NOMO-1 treated with DMSO at 0.1 percent for 48 hours (cell line): Measurements from ENCODE around the gene RRAD.
A peak's percentile ranks its signal among the peaks of the same experiment; 100 is the strongest.

Source experiments
- DNase-seq: peaks from one replicate; lab custom pipeline; 2025; ENCODE audit not compliant: unreplicated experiment; lab: John Stamatoyannopoulos, UW

The RRAD gene

DNA sequence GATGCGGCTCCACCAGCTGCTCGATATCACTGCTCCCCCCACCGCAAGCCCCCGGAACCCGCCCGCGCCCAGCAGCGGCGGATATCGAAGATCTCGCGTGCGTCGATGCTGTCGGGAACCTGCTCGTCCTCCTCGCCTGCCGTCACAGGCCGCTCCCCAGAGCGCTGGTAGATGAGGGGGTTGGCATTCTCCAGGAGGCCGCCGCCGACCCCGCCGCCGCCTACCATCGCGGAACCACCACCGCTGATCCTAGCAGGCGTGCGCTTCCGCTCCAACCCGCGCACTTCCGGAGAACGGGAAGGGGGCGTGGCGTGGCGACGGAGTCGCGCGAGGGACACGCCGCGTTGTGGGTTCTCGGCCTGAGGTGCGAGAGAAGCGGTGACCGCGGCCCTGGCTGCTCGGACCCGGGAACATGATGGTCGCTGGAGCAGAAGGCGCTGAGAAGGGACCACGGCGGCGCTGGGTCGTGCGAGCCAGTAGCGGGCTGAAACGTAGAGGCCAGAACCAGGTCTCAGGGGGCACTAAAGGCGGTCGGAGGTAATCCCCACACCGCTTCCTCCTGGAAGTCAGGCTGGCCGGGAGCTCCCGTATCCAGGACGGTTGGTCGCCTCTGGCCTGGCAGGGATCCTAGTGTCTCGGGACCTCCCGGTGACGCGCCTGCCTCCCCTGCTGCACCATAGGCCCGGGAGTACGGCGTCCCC lies 9.0 kb upstream of the RRAD start, which contains the start of gene CIAO2B:
TSS of gene CIAO2B (minus strand) at position 265 of the 701 bp plus-strand sequence. CDS start at position 227, 38 bp downstream.
- DNase-seq: peak; percentile 75

- no peak for DNase-seq
Observed at GRCh38 chr16:66933776-66934137, 8.4 kb upstream of the RRAD start.

- no peak for DNase-seq
Observed at GRCh38 chr16:66932076-66932475, 6.7 kb upstream of the RRAD start.

DNA sequence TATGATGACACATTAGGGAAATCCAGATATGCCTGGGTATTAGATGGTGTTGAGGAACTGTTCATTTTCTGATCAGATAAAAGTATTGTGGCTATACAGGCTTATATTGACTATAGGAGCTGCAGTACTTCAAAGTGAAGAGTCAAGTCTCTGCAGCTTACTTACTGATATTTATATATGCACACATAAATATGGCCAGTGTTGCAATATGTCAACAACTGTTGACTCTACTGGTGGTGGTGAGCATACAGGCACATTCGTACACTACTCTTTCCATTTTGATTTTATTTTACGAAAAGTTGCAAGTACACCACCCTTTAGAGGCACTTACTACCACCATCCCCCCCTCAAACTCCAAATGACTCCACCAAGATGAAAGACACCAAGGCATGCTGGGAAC lies 6.3 kb upstream of the RRAD start:
- no peak for DNase-seq

GRCh38 chr16:66930189-66930588 lies 4.9 kb upstream of the RRAD start:
- DNase-seq: no peak

- no peak for DNase-seq
Observed at GRCh38 chr16:66928702-66929388, 3.5 kb upstream of the RRAD start.

DNA sequence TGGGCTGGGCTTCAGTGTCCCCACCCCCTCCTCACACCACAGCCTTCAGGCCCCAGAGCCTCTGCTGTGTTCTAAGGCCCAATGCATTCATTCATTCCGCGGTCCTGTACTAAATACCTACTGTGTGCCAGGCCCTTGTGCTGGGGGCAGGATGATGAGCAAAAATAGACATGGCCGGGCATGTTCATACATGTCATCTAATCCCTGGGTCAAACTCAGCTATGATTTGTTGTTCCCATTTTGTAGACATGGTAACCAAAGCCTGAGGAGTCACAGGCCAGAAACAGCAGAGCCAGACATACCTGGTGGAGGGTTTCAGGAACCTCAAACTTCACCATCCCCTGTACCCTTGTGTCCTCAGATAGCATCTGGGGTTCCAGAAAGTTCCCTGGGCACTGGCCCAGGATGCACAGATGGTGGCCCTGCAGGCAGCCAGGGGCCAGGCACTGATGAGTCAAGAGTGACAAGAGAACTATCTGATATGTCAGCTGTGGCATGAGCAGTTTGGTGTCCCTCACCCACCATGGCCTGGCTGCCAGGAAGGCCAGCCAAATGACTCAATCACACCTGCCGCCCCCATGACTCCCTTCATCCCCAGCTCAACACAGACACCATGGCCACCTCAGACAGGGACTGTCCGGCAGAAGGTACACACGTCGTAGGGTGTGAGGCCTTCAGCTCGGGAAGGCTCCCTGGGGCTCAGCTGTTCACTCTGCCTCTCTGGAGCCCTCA lies 2.7 kb upstream of the RRAD start:
- DNase-seq: no peak

DNA sequence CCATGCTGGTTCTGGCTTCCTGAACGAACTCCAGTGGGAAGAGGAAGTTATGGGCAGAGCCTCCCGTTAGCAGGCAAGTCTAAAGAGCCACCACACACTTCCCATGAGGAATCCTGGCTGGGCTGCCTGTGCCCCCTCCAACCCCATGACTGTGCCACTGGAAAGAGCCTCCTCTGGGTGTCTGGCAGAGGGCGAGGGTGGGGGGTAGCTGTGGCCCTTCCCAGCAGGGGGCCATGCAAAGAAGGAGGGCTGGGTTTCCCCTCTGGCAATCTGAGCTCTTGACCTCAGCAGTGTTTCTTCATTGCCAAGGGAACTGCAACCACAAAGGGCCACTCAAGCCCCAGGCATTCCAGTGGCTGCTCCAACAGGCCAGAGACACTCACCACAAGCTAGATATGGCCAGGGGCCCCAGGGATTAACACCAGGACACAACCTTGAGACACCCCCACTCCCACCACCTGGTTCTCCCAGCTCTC lies 1.7 kb upstream of the RRAD start:
- no peak for DNase-seq

DNA sequence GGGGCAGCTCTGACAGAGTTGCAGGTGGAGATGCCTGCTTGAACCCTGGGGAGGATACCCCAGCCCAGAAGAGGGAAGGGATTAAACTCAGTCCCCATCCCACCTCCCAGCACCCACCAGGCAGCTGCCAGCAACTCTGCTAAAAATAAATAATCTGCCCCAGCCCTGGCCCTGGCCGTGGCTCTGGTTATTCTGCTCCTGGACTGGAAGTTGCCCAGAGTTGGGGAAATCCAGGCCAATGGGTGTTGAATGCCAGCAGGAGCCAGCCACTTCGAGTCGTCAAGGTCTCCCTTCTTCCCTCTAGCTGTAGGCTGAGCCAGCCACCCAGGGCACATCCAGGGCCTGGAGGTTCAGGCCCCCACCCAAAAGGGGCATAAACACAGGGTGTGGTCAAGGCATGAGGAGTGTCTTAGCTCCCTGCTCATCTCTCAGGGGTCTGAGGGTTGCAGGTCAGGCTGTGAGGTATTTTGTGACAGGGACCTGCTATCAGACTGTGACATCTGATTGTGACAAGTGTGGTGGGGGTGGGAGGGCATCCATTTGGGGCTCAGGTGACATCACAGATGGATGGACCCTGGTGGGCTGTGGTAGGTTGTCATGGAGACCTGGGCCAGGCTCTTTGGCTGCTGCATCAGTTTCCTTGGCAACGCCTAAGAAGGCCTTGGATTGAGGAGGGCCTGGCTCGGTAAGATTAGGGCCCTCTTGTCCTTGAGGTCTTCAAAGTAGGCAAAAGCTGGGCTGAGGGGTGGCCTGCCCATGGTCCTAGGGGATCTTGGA lies 1.0 kb upstream of the RRAD start:
- no peak for DNase-seq

DNA sequence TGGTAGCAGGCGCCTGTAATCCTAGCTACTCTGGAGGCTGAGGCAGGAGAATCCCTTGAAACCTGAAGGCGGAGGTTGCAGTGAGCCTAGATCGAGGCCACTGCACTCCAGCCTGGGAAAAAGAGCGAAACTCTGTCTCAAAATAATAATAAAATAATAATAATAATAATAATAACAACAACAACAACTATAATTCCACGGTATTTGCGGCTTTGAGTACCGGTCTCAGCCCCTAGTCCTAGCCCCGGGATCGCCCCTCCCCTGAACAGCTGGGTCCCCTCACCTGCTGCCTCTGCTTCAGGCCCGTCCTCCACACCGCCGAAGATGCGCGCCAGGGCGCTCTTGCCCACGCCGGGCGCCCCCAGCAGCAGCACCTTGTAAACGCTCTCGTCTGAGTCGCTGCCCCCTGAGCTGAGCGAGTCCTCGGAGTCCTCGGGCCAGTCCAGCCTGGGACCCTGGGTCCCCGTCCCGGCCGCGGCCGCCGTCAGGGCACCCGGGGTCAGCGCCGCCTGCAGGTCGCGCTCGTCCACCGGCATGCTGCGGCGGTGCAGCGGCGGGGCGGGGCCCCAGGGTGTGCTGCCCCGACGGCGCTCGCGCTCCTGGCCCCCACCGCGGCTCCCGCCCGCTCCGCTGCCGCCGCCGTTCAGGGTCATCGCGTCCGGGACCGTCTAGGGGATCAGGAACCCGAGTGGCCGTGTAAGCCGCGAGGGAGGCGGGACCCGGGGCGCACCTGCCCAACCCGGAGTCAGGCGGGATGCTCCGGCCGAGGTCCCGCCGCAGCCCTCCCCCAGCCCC lies 611 bp downstream of the RRAD start:
- DNase-seq: peak; percentile 22

GRCh38 chr16:66923866-66924265 lies 1.5 kb downstream of the RRAD start:
- DNase-seq: no peak

DNA sequence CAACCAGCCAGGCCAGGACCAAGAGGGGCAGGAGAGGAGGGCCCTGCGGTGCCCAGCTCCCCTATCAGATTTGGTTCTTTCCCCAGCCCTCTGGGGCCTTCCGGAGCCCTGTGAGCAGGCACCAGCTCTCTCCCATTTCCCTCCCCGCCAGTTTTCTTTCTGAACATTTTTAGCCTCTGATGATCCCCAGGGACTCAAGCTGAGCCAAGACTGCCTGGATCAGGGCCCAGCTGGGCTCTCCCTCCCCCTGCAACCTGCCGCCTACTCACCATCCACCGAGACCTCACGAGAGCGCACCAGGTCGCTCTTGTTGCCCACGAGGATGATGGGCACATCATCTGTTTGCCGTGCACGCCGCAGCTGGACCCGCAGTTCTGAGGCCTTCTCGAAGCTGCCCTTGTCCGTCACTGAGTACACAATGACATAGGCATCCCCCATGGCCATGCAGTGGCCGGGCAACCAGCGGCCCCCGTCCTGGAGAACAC lies 2.0 kb downstream of the RRAD start:
- DNase-seq: no peak

GRCh38 chr16:66921729-66922450 lies 3.4 kb downstream of the RRAD start:
- no peak for DNase-seq

- no peak for DNase-seq
Observed at GRCh38 chr16:66920924-66921680, 4.2 kb downstream of the RRAD start.

DNA sequence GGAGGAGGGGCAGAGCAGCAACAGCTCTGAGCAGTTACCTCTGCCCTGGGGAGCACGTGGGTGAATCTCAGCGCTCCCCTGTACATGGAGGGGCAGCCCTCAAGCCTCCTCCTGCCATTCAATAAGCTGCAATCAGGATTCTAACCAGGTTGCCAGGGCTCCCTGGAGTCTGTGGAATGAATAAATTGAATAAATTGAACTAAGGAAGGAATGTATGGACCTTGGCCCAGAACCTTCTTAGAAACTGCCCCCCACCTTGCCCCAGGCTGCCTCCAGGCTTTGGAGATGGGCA lies 5.1 kb downstream of the RRAD start:
- DNase-seq: no peak

- DNase-seq: no peak
Observed at GRCh38 chr16:66919569-66920298, 5.6 kb downstream of the RRAD start.

GRCh38 chr16:66918803-66919568 lies 6.3 kb downstream of the RRAD start, which contains the start of gene CDH16:
TSS of gene CDH16 (minus strand) at chr16:66918885. CDS start at chr16:66918065, 820 bp downstream.
- DNase-seq: no peak
